Esophagus muscularis mucosa (tissue), 4 donors: ENCODE results near the gene CCDC34. TPM values are rescaled to one million over a fixed set of nuclear protein-coding genes. Genes with fewer than 3 reads are reported as not detected.

Experiments used
- DNase-seq: peaks from one replicate; pipeline ENCODE4 v3.0.0-alpha.2; 2017; ENCODE audit errors: extremely low spot score
- H3K27ac ChIP-seq, 4 donors: fragments of 200-600 bp; sonication (generic); replicated peaks in 1 of 4; 1 replicate in 3 of 4; 2 replicates in 1 of 4; pipeline ENCODE4 v1.5.1; 2016 to 2019; ENCODE audit warnings: mild to moderate bottlenecking in 1 of 4
- H3K27me3 ChIP-seq, 4 donors: fragments of 200-600 bp; sonication (generic); one replicate each; pipeline versions ENCODE4 v1.5.1 to v1.6.0; 2016 to 2019
- H3K36me3 ChIP-seq, 4 donors: fragments of 200-600 bp; sonication (generic); one replicate each; pipeline ENCODE4 v1.5.1; 2016 to 2019
- H3K4me1 ChIP-seq, 4 donors: fragments of 200-600 bp; sonication (generic); one replicate each; pipeline ENCODE4 v1.5.1; 2016 to 2019
- H3K4me3 ChIP-seq, 4 donors: fragments of 200-600 bp; sonication (generic); 1 replicate in 2 of 4; 2 replicates in 2 of 4; pipeline ENCODE4 v1.5.1; 2016 to 2019; ENCODE audit warnings: mild to moderate bottlenecking in 4 of 4, moderate library complexity in 1 of 4
- H3K9me3 ChIP-seq, 4 donors: fragments of 200-600 bp; sonication (generic); 1 replicate in 3 of 4; 2 replicates in 1 of 4; pipeline ENCODE4 v1.5.1; 2016 to 2019
- CTCF ChIP-seq, 3 experiments: fragments of 200-600 bp in 2 of 3; fragments of 450-650 bp in 1 of 3; sonication (generic) in 2 of 3; IDR thresholded peaks; one replicate each; pipeline ENCODE4 v1.5.1; 2017 to 2019; ENCODE audit warnings: antibody characterized with exemption in 3 of 3, mild to moderate bottlenecking in 2 of 3, moderate library complexity in 1 of 3
- EP300 ChIP-seq: sonication (generic); formaldehyde crosslinking; IDR thresholded peaks from one replicate; pipeline ENCODE4 v1.6.1; 2017; ENCODE audit warnings: antibody characterized with exemption
- POLR2A ChIP-seq: fragments of 450-650 bp; IDR thresholded peaks from one replicate; pipeline ENCODE4 v1.6.1; 2017; ENCODE audit warnings: antibody characterized with exemption, moderate library complexity, mild to moderate bottlenecking, low read depth
- POLR2AphosphoS5 ChIP-seq, 2 donors: sonication (generic); formaldehyde crosslinking; IDR thresholded peaks; one replicate each; pipeline ENCODE4 v1.6.1; 2017; ENCODE audit warnings: antibody characterized with exemption in 2 of 2
- WGBS: methylation state at CpG from one replicate; pipeline ENCODE4 v1.1.5; 2018; 5-methylcytosine and 5-hydroxymethylcytosine counted together
- intact Hi-C: fragments of 100-400 bp; cut with DNase I; formaldehyde crosslinking; loops from one replicate; pipeline ENCODE4 v1.15.1; 2023
- total RNA-seq, 4 donors: library from RNA; depleted of rRNA; stranded (reverse); fragments of >200 nt; gene quantifications; one replicate each; pipeline versions ENCODE4 v1.1.0 to v1.2.1, GENCODE V29; 2016

Gene CCDC34
- total RNA-seq, 4 donors from 2014 or later, result 0.83 to 1.5 (median 1.2) TPM

- Histone ChIP-seq H3K27me3 (no peaks in the 10 kb centered on the region), H3K4me3 (no peak overlapping the region), H3K27ac (no peak overlapping the region), H3K9me3 (no peaks in the 10 kb centered on the region), H3K4me1 (peaks cover 0 to 8% (median 0%) of the 10 kb centered on the region in 4 donors), H3K36me3 (peaks cover 7 to 43% (median 27%) of the 10 kb centered on the region in 4 donors)
- 90% methylated on average over 3 of the region's 3 CpGs for WGBS
- TF ChIP-seq POLR2A, result no peak
- no peak for TF ChIP-seq CTCF (IDR thresholded peaks at IDR 0.05)
- TF ChIP-seq EP300, result no peak
- TF ChIP-seq POLR2AphosphoS5 (IDR thresholded peaks at IDR 0.05), result no peak
- DNase-seq, result no peak
- intact Hi-C loops, result no loop called here
Observed at GRCh38 chr11:27373392-27373791, 10.4 kb upstream of the CCDC34 start.

- no peaks in the 10 kb centered on the region for H3K27me3 ChIP-seq
- no peak overlapping the region for H3K4me3 ChIP-seq
- TF ChIP-seq EP300 (no peak), POLR2AphosphoS5 (IDR thresholded peaks at IDR 0.05) (no peak), POLR2A (no peak), CTCF (IDR thresholded peaks at IDR 0.05) (no peak)
- peaks cover 7 to 54% (median 38%) of the 10 kb centered on the region in 4 donors for H3K36me3 ChIP-seq
- DNase-seq, result no peak
- H3K27ac ChIP-seq, result no peak overlapping the region
- peaks cover 0 to 8% (median 0%) of the 10 kb centered on the region in 4 donors for H3K4me1 ChIP-seq
- 87% methylated on average over 2 of the region's 2 CpGs for WGBS
- intact Hi-C loops, result no loop called here
- no peaks in the 10 kb centered on the region for H3K9me3 ChIP-seq
Observed at GRCh38 chr11:27372164-27372563, 9.1 kb upstream of the CCDC34 start.

GRCh38 chr11:27371489-27371888, 8.5 kb upstream of the CCDC34 start:
- no peak overlapping the region for H3K4me3 ChIP-seq
- H3K27ac ChIP-seq, result no peak overlapping the region
- no peaks in the 10 kb centered on the region for H3K9me3 ChIP-seq
- H3K27me3 ChIP-seq, result no peaks in the 10 kb centered on the region
- peaks cover 7 to 54% (median 39%) of the 10 kb centered on the region in 4 donors for H3K36me3 ChIP-seq
- peaks cover 0 to 8% (median 0%) of the 10 kb centered on the region in 4 donors for H3K4me1 ChIP-seq
- TF ChIP-seq POLR2A, result no peak
- no peak for TF ChIP-seq EP300
- TF ChIP-seq POLR2AphosphoS5 (IDR thresholded peaks at IDR 0.05), result no peak
- no peak for TF ChIP-seq CTCF (IDR thresholded peaks at IDR 0.05)
- intact Hi-C loops, result no loop called here
- no peak for DNase-seq

- intact Hi-C loops, result no loop called here
- DNase-seq, result no peak
- Histone ChIP-seq H3K9me3 (no peaks in the 10 kb centered on the region), H3K27me3 (no peaks in the 10 kb centered on the region), H3K36me3 (peaks cover 7 to 53% (median 36%) of the 10 kb centered on the region in 4 donors), H3K4me3 (no peak overlapping the region), H3K27ac (no peak overlapping the region), H3K4me1 (peaks cover 0 to 8% (median 0%) of the 10 kb centered on the region in 4 donors)
- TF ChIP-seq CTCF (IDR thresholded peaks at IDR 0.05), result no peak
- no peak for TF ChIP-seq POLR2AphosphoS5 (IDR thresholded peaks at IDR 0.05)
- TF ChIP-seq EP300, result no peak
- no peak for TF ChIP-seq POLR2A
- 25% methylated on average over 2 of the region's 2 CpGs for WGBS
Observed at GRCh38 chr11:27370374-27370773, 7.4 kb upstream of the CCDC34 start.

- no peak overlapping the region for H3K4me3 ChIP-seq
- peaks cover 6 to 15% (median 7%) of the 10 kb centered on the region in 4 donors for H3K4me1 ChIP-seq
- WGBS, result 80% methylated on average over 10 of the region's 10 CpGs
- intact Hi-C loops, result loop anchor here (10.0 kb wide), 1 partner anchor 183 kb away; no protein-coding TSS in a partner anchor
- no peak for DNase-seq
- no peaks in the 10 kb centered on the region for H3K27me3 ChIP-seq
- no peak overlapping the region for H3K27ac ChIP-seq
- H3K9me3 ChIP-seq, result no peaks in the 10 kb centered on the region
- H3K36me3 ChIP-seq, result peaks cover 7 to 33% (median 25%) of the 10 kb centered on the region in 4 donors
- TF ChIP-seq EP300 (no peak), POLR2AphosphoS5 (IDR thresholded peaks at IDR 0.05) (no peak), CTCF (IDR thresholded peaks at IDR 0.05) (no peak), POLR2A (no peak)
Observed at GRCh38 chr11:27367881-27368280, 4.9 kb upstream of the CCDC34 start.
